Activated naive CD4-positive, alpha-beta T cell treated with anti-CD3 and anti-CD28 coated beads for 36 hours (primary cell): ENCODE data around the gene MTHFD1L. TPM values are rescaled to one million over a fixed set of nuclear protein-coding genes. Genes with fewer than 3 reads are reported as not detected.
"Not testable (repeated sequence)": the region's sequence is repeated elsewhere in the genome, so short reads cannot be mapped to it uniquely, and the experiment has no call there.

Experiments used
- CTCF ChIA-PET: fragments of 350-600 bp; sonication (Branson Sonifier 250); formaldehyde crosslinking; loops from one replicate; lab custom pipeline; 2021; ENCODE audit warnings: antibody characterized with exemption; lab: Charles Lee
- DNase-seq: peaks from one replicate; pipeline ENCODE4 v3.0.0-alpha.2; 2020
- H3K27ac Mint-ChIP-seq: one replicate; pipeline ENCODE4 v1.8.0; 2021; ENCODE audit warnings: mild to moderate bottlenecking, mixed read lengths
- H3K27me3 Mint-ChIP-seq: one replicate; pipeline ENCODE4 v1.8.0; 2021; ENCODE audit warnings: low read depth, mixed read lengths
- H3K36me3 Mint-ChIP-seq: one replicate; pipeline ENCODE4 v1.8.0; 2021; ENCODE audit warnings: low read depth, mixed read lengths
- H3K4me1 Mint-ChIP-seq: one replicate; pipeline ENCODE4 v1.8.0; 2021; ENCODE audit warnings: low read depth, mixed read lengths
- H3K4me3 Mint-ChIP-seq: one replicate; pipeline ENCODE4 v1.8.0; 2021; ENCODE audit warnings: mild to moderate bottlenecking, moderate library complexity, mixed read lengths
- H3K9me3 Mint-ChIP-seq: one replicate; pipeline ENCODE4 v1.8.0; 2021; ENCODE audit warnings: mixed read lengths
- intact Hi-C: fragments of 100-400 bp; cut with micrococcal nuclease; formaldehyde crosslinking; loops from one replicate; pipeline ENCODE4 v1.15.1; 2023
- total RNA-seq, 2 experiments: library from RNA; stranded (reverse); gene quantifications; one replicate each; pipeline ENCODE4 v1.2.3, GENCODE V29; 2021

MTHFD1L gene
- total RNA-seq, 2 experiments from 2014 or later = 181 to 194 TPM

DNA sequence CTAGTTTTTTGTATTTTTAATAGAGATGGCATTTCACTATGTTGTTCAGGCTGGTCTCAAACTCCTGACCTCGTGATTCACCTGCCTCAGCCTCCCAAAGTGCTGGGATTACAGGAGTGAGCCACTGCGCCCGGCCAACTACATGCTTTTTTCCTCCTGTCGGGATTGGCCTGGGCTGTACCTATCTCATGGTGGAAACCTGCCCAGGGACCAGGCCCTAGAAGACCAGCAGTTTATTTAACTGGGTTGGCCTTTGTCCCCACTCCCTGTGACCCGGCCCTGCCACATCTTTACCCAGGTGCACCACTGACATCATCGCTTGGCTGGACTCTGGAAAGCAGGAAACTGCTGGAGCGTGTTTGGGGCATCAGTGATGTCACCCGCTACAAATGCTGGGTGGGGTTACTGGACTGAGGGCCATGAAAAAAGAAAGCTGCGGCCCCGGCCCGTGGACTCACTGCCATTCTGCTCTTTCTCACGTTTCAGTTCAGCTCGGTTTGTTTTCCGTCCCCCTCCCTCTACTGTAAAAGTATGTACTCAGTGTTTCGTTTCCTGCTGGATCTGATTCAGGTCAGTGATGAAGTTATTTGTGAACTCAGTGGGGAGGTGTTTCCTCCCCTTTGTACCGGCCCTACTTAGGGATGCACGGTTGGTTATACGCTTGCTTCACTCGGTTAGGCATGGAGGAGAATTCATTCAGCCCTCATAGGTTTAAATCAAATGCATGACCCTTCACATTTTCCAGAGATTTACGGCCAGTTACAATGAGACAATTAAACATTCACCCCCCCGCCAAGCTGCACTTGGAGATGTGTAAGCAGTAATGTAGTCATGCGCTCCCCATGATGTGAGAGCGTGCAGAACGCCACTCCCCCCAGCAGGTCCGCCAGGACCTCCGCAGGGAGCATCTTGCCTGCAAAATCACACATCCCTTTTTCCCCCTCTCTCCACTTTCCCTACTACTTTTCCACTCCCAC is 179.3 kb downstream of the MTHFD1L start:
- Mint-ChIP-seq H3K36me3 (peaks cover 59% of the 10 kb centered on the region), H3K27me3 (no peaks in the 10 kb centered on the region), H3K9me3 (peaks cover 5% of the 10 kb centered on the region), H3K27ac (no peak overlapping the region), H3K4me3 (no peak overlapping the region), H3K4me1 (no peaks in the 10 kb centered on the region)
- DNase-seq = no peak
- CTCF ChIA-PET = no interaction called here
- intact Hi-C loops = no loop called here

DNA sequence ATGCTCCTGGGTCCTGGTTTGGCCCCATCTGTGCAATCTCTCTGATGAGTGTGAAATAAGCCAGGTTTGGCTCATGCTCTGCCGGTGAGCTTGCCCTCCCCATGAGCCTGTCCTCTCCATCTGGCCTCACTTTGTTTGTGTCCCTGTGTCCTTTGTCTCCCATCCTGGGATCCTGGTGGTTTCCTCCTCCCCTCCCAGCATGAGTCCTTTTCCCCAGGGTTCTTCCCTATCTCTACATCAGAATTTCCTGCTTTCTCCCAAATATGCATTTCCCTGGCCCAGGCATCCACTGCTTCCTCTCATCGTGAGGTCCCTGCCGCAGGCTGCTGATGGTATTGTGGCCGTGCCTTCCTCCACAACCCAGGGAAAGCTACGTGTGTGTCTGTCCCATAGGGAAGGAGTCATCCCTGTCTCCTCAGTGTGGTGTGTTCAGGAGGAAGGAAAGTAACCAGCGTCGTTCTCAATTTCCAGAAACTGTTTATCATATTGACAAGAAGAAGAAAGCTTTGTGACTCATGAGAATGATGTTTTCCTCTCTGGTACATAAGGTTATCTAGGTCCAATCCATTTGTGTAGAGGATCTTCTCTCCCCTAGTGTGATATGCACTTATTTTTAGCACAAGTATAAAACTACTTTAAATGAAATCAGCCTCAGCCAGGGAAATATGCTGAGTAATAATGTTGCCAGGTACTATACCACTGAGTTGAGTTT is 180.2 kb downstream of the MTHFD1L start:
- H3K4me1 Mint-ChIP-seq, H3K27me3 Mint-ChIP-seq, H3K27ac Mint-ChIP-seq, DNase-seq, intact Hi-C loops, H3K9me3 Mint-ChIP-seq, CTCF ChIA-PET, H3K4me3 Mint-ChIP-seq: not testable (repeated sequence)
- H3K36me3 Mint-ChIP-seq = peaks cover 59% of the 10 kb centered on the region

DNA sequence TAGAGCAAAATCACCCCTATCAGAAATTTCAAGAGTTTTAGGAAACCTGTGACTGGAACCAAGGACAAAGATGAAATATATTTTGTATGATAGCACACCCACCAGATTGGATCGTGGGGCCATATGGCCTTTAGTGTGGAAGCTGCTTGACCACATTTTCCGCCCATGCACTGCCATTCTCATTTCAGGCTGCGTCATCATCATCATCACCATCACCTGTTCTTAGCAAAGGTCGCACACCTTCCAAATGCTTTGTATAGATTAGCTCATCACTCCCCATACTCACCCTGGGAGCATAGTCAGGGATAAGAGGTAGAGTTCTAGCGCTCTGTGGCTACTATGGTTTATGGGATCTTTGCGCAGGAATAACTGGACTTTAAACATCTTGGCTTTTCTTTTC is 185.7 kb downstream of the MTHFD1L start:
- DNase-seq = no peak
- Mint-ChIP-seq H3K9me3 (peaks cover 5% of the 10 kb centered on the region), H3K4me3 (no peak overlapping the region), H3K27me3 (no peaks in the 10 kb centered on the region), H3K27ac (no peak overlapping the region), H3K4me1 (no peaks in the 10 kb centered on the region), H3K36me3 (peaks cover 56% of the 10 kb centered on the region)
- CTCF ChIA-PET = no interaction called here
- intact Hi-C loops = no loop called here

DNA sequence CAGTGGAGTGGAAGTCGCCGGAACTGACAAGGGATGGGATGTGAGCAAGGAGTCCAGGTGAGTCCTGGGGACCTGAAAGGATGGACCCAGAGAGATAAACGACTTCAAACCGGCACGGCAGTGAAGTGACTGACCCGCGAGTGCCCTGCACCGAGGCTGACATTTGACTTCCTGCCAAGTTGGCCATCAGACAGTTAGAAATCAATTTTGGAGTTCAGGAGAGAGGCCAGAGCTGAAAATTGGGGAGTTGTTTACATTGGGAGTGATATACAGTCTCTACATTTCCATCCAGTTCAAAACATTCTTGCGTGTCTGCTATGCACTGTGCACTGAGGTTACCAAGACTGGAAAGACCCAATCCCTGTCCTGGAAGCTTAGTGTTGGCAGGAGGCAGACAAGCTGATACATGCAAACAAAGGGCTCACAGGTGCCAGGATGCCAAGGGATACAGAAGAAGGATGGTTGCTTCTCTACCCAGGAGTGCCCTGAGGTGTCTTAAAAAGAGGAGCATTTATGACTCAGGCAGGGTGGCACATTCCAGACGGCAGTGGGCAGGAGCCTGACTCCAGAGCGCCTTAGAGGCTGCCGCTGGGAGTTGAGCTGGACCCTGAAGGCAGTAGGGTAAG is 186.6 kb downstream of the MTHFD1L start:
- Mint-ChIP-seq H3K4me3 (no peak overlapping the region), H3K9me3 (peaks cover 5% of the 10 kb centered on the region), H3K27me3 (no peaks in the 10 kb centered on the region), H3K36me3 (peaks cover 56% of the 10 kb centered on the region), H3K27ac (no peak overlapping the region), H3K4me1 (no peaks in the 10 kb centered on the region)
- DNase-seq = no peak
- CTCF ChIA-PET = interaction anchor here (0.6 to 1.5 kb wide), 3 partner anchors 31 to 283 kb away, joined by 3 read pairs; no protein-coding TSS in a partner anchor
- intact Hi-C loops = no loop called here

DNA sequence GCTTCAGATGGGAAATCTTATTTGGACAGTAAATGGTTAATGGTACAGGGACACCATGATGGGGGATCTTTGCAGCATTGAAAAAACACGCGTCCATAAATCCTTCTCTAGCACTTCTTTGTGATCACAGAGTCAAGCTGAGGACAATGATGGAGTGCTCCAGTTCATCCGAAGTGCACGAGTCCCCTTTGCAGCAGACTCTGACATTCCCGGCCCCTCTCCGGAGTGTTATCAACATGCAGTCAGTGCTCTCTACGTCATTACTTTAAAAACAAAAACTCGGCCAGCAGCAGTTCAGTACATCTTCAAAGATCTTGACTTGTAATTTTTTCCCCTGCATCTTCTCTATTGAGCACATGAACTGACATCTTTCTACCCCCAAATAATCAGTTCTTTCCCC is 188.8 kb downstream of the MTHFD1L start:
- Mint-ChIP-seq H3K4me1 (no peaks in the 10 kb centered on the region), H3K27me3 (no peaks in the 10 kb centered on the region), H3K9me3 (no peaks in the 10 kb centered on the region), H3K36me3 (peaks cover 42% of the 10 kb centered on the region), H3K4me3 (no peak overlapping the region), H3K27ac (no peak overlapping the region)
- intact Hi-C loops = no loop called here
- DNase-seq = no peak
- CTCF ChIA-PET = interaction anchor here (0.6 to 0.7 kb wide), 3 partner anchors 28 to 172 kb away, joined by 3 read pairs; no protein-coding TSS in a partner anchor

DNA sequence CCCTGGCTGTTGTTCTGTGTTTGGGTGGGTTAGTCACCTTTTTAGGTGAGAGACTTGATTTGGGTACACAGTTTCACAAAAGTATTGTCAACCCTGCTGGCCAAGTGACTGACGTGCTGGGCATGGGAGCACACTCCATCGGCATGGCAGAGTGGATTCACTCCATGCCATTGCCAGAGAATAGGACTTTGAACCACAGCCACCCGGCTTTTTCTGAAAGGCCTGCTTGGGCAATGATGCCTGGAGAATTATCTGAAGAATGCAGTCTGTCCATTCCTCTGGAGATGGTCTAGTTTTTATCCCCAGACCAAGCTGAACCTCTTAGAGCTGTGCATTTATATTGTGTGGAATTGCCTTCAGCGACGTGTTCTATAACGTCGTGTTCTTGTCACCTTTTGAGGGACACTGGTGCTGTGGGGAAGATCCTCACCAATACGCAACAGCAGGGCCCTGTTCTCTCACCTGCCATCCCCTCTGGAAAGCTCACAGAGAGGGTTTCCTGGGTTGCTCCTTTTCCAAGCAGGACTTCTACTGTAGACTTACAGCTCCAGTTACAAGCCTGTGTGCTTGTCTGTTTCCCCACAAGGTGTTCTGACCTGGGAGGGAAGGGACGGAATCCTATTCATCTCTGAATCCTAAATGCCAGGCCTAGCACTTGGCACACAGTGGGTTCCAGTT is 190.9 kb downstream of the MTHFD1L start:
- no peaks in the 10 kb centered on the region for H3K4me1 Mint-ChIP-seq

DNA sequence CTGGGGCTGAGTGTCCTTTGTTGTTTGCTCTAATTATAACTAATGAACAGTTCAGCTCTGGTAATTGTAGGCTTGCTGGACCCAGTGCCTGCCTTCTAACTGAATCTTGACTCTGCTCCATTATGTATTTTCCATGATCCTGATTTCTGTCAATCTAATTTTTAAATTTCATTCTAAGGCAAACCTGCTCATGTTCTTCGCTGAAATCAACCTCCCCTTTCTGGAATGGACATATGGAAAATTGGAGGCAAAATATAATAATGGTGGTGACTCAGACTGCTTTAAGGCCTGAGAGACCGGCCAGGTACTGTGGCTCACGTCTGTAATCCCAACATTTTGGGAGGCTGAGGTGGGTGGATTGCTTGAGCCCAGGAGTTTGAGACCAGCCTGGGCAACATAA is 191.6 kb downstream of the MTHFD1L start:
- no peaks in the 10 kb centered on the region for H3K9me3 Mint-ChIP-seq
- intact Hi-C loops = no loop called here
- no peak overlapping the region for H3K27ac Mint-ChIP-seq
- peaks cover 35% of the 10 kb centered on the region for H3K36me3 Mint-ChIP-seq
- H3K4me1 Mint-ChIP-seq = no peaks in the 10 kb centered on the region
- H3K27me3 Mint-ChIP-seq = no peaks in the 10 kb centered on the region
- no peak for DNase-seq
- CTCF ChIA-PET = no interaction called here
- no peak overlapping the region for H3K4me3 Mint-ChIP-seq

More for the DNA sequence above, 190.9 kb downstream of the MTHFD1L start:
- Mint-ChIP-seq H3K4me3 (no peak overlapping the region), H3K9me3 (no peaks in the 10 kb centered on the region), H3K27ac (no peak overlapping the region), H3K36me3 (peaks cover 39% of the 10 kb centered on the region), H3K27me3 (no peaks in the 10 kb centered on the region)
- intact Hi-C loops = no loop called here
- CTCF ChIA-PET = no interaction called here
- no peak for DNase-seq

DNA sequence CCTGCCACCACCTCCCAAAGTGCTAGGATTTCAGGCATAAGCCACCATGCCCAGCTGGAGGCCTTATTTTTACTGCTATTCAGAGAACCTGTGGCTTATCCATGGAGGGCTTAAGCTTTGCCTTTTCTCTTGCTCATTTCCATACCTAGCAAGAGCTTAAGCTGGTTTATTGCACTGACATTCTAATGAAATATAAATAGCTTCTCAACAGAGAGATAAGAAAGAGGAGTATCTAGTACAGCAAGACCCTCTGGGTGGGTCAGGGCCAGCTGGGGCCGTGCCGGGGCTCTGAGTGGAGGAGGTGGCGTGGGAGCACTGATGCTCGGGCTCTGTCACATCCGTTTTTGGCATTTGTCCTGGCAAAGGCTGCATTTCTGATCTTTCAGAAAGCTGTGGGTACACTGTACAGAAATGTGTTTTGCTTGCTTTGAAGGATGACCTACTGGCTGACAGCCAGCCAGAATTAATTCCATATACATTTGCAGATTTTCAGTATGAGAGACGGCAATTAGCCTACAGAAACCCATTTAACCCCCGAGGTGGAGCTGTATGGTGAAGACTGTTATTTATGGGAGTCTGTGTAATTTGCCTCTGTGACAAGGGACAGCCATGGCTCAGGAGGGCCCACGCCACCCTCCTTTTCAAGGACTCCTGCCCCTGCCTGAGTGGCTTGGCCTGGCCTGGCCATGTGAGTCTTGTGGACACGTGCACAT is 192.7 kb downstream of the MTHFD1L start:
- intact Hi-C loops = no loop called here
- Mint-ChIP-seq H3K27ac (no peak overlapping the region), H3K4me3 (no peak overlapping the region), H3K9me3 (no peaks in the 10 kb centered on the region), H3K27me3 (no peaks in the 10 kb centered on the region), H3K4me1 (no peaks in the 10 kb centered on the region), H3K36me3 (peaks cover 35% of the 10 kb centered on the region)
- CTCF ChIA-PET = interaction anchor here (0.6 to 0.9 kb wide), 2 partner anchors 266 to 690 kb away, joined by 3 read pairs; partner anchors contain the start of gene IYD
- no peak for DNase-seq

DNA sequence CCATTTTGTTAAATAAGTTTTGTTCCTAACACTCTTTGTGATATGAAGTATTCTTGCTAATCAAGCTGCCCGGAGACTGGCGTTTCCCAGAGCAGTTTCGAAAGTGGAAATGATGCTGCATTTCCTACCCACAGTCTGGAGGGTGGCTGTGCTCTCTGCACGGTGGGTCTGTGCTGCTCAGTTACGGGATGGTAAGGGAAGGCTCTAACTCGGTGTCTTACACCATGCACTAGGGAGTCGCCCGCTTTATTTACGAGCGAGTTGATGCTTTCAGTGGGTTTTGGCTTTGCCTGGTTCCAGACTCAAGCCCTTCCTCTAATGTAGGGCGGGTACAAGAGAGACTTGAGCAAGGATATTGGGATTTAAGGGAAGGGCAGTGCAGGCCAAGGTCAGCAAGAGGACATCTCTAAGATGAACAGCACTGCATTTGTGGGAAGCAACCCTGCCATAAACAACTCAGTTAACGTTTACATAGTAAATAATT is 194.2 kb downstream of the MTHFD1L start:
- no peaks in the 10 kb centered on the region for H3K9me3 Mint-ChIP-seq
- CTCF ChIA-PET = no interaction called here
- H3K27ac Mint-ChIP-seq = no peak overlapping the region
- H3K4me1 Mint-ChIP-seq = no peaks in the 10 kb centered on the region
- intact Hi-C loops = no loop called here
- no peak overlapping the region for H3K4me3 Mint-ChIP-seq
- H3K27me3 Mint-ChIP-seq = no peaks in the 10 kb centered on the region
- H3K36me3 Mint-ChIP-seq = peaks cover 32% of the 10 kb centered on the region
- DNase-seq = no peak

DNA sequence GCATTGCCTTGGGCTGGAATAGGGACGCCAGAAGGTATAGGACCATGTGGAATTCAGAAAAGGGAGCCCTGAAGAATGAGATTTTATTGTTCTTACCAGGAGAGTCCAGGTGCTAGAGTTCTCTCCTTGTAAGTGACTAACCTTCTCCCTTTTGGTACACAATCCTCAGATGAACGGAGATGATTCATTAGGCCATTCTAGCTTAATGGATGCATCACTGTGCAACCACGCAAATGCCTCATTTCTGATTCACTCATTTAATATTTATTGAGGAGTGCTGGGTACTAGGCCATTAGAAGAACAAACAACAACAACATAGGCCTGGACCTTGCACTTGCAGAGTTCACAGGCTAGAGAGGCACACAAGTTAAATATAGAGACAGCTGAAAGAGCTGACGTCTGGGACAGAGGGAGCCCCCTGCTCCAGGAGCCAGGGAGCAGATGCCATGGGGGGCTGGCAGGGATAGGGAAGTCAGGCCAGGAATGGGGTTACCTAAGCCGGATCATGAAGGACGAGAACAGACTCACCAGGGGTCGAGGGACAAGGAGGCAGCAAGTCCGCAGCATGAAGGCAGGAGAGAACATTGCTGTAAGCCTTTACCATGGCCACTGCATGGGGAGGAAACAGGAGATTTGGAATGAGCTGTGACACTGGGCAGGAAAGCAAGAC is 194.7 kb downstream of the MTHFD1L start:
- Mint-ChIP-seq H3K27ac (no peak overlapping the region), H3K4me1 (no peaks in the 10 kb centered on the region), H3K4me3 (no peak overlapping the region), H3K9me3 (no peaks in the 10 kb centered on the region), H3K27me3 (no peaks in the 10 kb centered on the region), H3K36me3 (peaks cover 31% of the 10 kb centered on the region)
- intact Hi-C loops = no loop called here
- CTCF ChIA-PET = interaction anchor here (0.8 kb wide), 1 partner anchor 282 kb away, joined by 3 read pairs; no protein-coding TSS in a partner anchor
- DNase-seq = no peak
